ENCODE data around the gene MLLT3.

- no peak for TF ChIP-seq CTCF (IDR thresholded peaks at IDR 0.05)
- TF ChIP-seq POLR2A (IDR thresholded peaks at IDR 0.05) = no peak
These were observed 219.9 kb downstream of the MLLT3 start for GRCh38 chr9:20402273-20402875.
